Measurements from ENCODE around the gene ANGPTL2. TPM values are rescaled to one million over a fixed set of nuclear protein-coding genes. Genes with fewer than 3 reads are reported as not detected.

Gene ANGPTL2
- total RNA-seq, 5 donors from 2014 or later (not counting 1 experiment from before 2014, with no cell fraction given), result 0.10 to 0.82 (median 0.13) TPM; not detected in 2

DNA sequence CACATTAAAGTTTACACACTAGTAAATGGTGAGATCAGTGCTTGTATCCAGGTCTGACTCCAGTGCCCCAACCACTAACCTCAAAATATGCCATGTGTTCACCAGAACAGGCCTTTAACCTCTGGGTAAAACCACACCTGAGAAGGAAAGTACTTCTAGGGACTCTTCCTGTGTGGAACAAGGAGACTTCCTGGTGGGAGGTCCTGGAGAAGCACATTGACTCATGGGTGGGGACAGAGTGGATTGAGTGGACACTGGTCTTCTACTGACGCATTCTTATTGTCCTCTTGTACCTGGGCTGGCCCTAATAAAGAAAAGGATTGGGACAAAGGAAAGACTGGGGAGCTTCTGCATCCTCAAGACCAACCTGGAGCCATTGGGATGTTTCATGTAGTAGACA is 43.4 kb downstream of the ANGPTL2 start:
- CTCF ChIA-PET, result no interaction called here
- H3K27ac Mint-ChIP-seq, result no peak overlapping the region

DNA sequence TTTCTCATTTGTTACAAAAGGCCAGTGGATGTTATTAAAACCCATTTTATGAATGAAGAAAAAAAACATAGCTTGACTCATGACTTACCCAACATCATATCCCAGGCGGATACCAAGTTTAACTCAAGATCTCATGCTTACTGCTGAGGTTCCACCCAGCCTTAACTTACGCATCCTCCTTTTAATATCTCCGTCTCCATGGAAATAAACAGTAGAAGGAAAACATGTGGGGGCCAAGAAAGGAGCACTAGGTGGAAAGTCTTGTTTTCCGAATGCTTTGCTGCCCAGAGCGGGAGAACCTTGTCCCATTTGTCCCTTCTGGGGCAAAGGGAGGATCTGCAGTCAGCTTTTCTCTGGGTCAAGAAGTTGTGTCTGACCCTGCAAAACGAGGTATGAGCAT is 44.1 kb downstream of the ANGPTL2 start:
- H3K27ac Mint-ChIP-seq, result no peak overlapping the region
- H3K36me3 Mint-ChIP-seq, result peaks cover 20% of the 10 kb centered on the region
- ChIA-PET CTCF (no interaction called here), POLR2A (no interaction called here)
- H3K9me3 Mint-ChIP-seq, result no peaks in the 10 kb centered on the region
- no peak overlapping the region for H3K27ac ChIP-seq (ENCODE audit: low read length)
- no peak for ATAC-seq (replicated peaks in 1 of 4)
- WGBS (ENCODE audit: insufficient coverage), result 80% methylated on average over 2 of the region's 6 CpGs
- H3K4me1 ChIP-seq (ENCODE audit: control insufficient read depth in 1 of 2, extremely low read depth in 1 of 2, insufficient read depth in 2 of 2, low read length in 2 of 2), result no peaks in the 10 kb centered on the region
- peaks cover 0 to 2% (median 0%) of the 10 kb centered on the region in 3 donors for H3K4me1 Mint-ChIP-seq
- H3K36me3 ChIP-seq (ENCODE audit: control insufficient read depth in 2 of 2, extremely low read depth in 1 of 2, insufficient read depth in 1 of 2, low read length in 1 of 2), result no peaks in the 10 kb centered on the region
- H3K27me3 ChIP-seq (replicated peaks in 1 of 2; ENCODE audit: control insufficient read depth in 2 of 2, extremely low read depth in 1 of 2, insufficient read depth in 2 of 2, low read length in 1 of 2), result peaks cover 0 to 8% of the 10 kb centered on the region in 2 experiments
- H3K9me3 ChIP-seq, result no peaks in the 10 kb centered on the region
- H3K4me3 ChIP-seq (ENCODE audit: control insufficient read depth in 1 of 2, extremely low read depth in 1 of 2, low read length in 1 of 2), result no peak overlapping the region
- peaks cover 0 to 9% of the 10 kb centered on the region in 2 donors for H3K27me3 Mint-ChIP-seq
- DNase-seq, result no peak
- no peak overlapping the region for H3K4me3 Mint-ChIP-seq

More for the DNA sequence above, 43.4 kb downstream of the ANGPTL2 start:
- POLR2A ChIA-PET, result no interaction called here
- H3K27me3 Mint-ChIP-seq, result peaks cover 0 to 9% of the 10 kb centered on the region in 2 donors
- DNase-seq, result no peak
- Histone ChIP-seq H3K36me3 (ENCODE audit: control insufficient read depth in 2 of 2, extremely low read depth in 1 of 2, insufficient read depth in 1 of 2, low read length in 1 of 2) (no peaks in the 10 kb centered on the region), H3K4me1 (ENCODE audit: control insufficient read depth in 1 of 2, extremely low read depth in 1 of 2, insufficient read depth in 2 of 2, low read length in 2 of 2) (no peaks in the 10 kb centered on the region), H3K9me3 (no peaks in the 10 kb centered on the region), H3K27ac (ENCODE audit: low read length) (no peak overlapping the region), H3K4me3 (ENCODE audit: control insufficient read depth in 1 of 2, extremely low read depth in 1 of 2, low read length in 1 of 2) (no peak overlapping the region), H3K27me3 (replicated peaks in 1 of 2; ENCODE audit: control insufficient read depth in 2 of 2, extremely low read depth in 1 of 2, insufficient read depth in 2 of 2, low read length in 1 of 2) (peaks cover 0 to 8% of the 10 kb centered on the region in 2 experiments)
- H3K4me3 Mint-ChIP-seq, result no peak overlapping the region
- H3K9me3 Mint-ChIP-seq, result no peaks in the 10 kb centered on the region
- no peak for ATAC-seq (replicated peaks in 1 of 4)
- WGBS (ENCODE audit: insufficient coverage), result 80% methylated on average over 1 of the region's 1 CpG
- H3K36me3 Mint-ChIP-seq, result peaks cover 20% of the 10 kb centered on the region
- H3K4me1 Mint-ChIP-seq, result peaks cover 0 to 2% (median 0%) of the 10 kb centered on the region in 3 donors

DNA sequence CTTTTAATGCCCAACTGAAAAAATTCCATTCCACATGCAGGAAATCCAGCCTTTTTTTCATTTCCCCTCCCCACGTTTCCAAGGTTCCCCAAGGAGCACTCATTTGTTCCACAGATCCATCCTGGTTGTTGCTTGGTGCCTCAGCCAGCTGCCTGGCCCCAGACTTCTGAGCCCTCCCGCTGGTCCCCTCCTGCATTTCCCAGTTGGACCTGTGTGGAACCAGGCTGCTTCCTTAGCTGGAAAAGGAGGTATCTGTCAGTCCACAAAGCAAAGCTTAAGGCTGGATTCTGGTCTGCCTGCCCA is 44.8 kb downstream of the ANGPTL2 start:
- 75% methylated on average over 2 of the region's 2 CpGs for WGBS (ENCODE audit: insufficient coverage)
- Mint-ChIP-seq H3K4me3 (no peak overlapping the region), H3K9me3 (no peaks in the 10 kb centered on the region), H3K4me1 (peaks cover 0 to 2% (median 0%) of the 10 kb centered on the region in 3 donors), H3K27me3 (peaks cover 0 to 9% of the 10 kb centered on the region in 2 donors), H3K27ac (no peak overlapping the region), H3K36me3 (peaks cover 20% of the 10 kb centered on the region)
- H3K4me3 ChIP-seq (ENCODE audit: control insufficient read depth in 1 of 2, extremely low read depth in 1 of 2, low read length in 1 of 2), result no peak overlapping the region
- no peak overlapping the region for H3K27ac ChIP-seq (ENCODE audit: low read length)
- DNase-seq, result no peak
- no peaks in the 10 kb centered on the region for H3K4me1 ChIP-seq (ENCODE audit: control insufficient read depth in 1 of 2, extremely low read depth in 1 of 2, insufficient read depth in 2 of 2, low read length in 2 of 2)
- ChIA-PET CTCF (no interaction called here), POLR2A (no interaction called here)
- peaks cover 0 to 8% of the 10 kb centered on the region in 2 experiments for H3K27me3 ChIP-seq (replicated peaks in 1 of 2; ENCODE audit: control insufficient read depth in 2 of 2, extremely low read depth in 1 of 2, insufficient read depth in 2 of 2, low read length in 1 of 2)
- no peaks in the 10 kb centered on the region for H3K36me3 ChIP-seq (ENCODE audit: control insufficient read depth in 2 of 2, extremely low read depth in 1 of 2, insufficient read depth in 1 of 2, low read length in 1 of 2)
- ATAC-seq (replicated peaks in 1 of 4), result no peak
- no peaks in the 10 kb centered on the region for H3K9me3 ChIP-seq

DNA sequence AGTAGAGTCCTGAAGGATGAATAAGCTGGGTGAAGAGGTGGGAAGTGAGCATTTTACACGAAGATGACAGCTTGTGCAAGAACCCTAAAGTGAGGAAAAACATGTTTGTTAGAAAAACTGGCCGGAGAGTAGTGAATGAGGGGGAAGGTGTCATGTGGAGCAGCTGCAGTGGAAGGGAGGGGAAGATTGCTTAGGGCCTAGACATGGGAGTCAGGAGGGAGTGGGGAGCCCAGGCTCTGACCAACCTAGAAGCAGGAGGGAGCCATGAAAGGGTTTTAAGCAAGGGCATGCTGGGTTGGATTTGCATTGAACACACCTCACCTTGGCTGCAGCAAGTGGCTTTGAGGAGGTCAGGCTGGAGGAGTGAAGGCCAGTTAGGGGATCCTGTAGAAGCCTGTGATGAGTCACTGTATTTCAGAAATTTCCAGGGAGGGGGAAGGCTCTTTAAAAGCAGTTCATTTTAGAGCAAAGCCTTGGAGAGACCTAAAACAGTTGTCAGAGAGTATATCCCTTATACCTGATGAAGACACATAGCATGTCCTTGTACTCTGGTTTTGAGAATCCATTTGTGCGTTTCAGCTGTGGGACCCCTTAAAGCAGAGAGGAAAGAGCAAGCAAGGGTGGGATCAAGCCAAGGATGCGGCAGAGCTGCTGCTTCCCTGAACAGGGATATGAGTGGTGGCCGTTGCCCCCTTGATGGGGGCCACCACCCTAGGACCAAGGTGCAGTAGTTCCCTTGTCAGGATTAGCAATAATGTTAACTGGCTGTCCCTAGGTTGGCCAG is 45.4 kb downstream of the ANGPTL2 start:
- Mint-ChIP-seq H3K4me3 (no peak overlapping the region), H3K36me3 (peaks cover 24% of the 10 kb centered on the region), H3K27ac (no peak overlapping the region), H3K4me1 (peaks cover 0 to 2% (median 0%) of the 10 kb centered on the region in 3 donors), H3K27me3 (peaks cover 0 to 9% of the 10 kb centered on the region in 2 donors), H3K9me3 (peaks cover 0 to 5% (median 0%) of the 10 kb centered on the region in 3 donors)
- POLR2A ChIA-PET, result no interaction called here
- H3K27me3 ChIP-seq (replicated peaks in 1 of 2; ENCODE audit: control insufficient read depth in 2 of 2, extremely low read depth in 1 of 2, insufficient read depth in 2 of 2, low read length in 1 of 2), result peaks cover 0 to 8% of the 10 kb centered on the region in 2 experiments
- CTCF ChIA-PET, result interaction anchor here in 1 of 2 donors (1.1 kb wide), 1 partner anchor 13 kb away, joined by 3 read pairs; no protein-coding TSS in a partner anchor
- no peak for ATAC-seq (replicated peaks in 1 of 4)
- H3K27ac ChIP-seq (ENCODE audit: low read length), result no peak overlapping the region
- 79% methylated on average over 5 of the region's 5 CpGs for WGBS (ENCODE audit: insufficient coverage)
- DNase-seq, result no peak
- H3K4me3 ChIP-seq (ENCODE audit: control insufficient read depth in 1 of 2, extremely low read depth in 1 of 2, low read length in 1 of 2), result no peak overlapping the region
- no peaks in the 10 kb centered on the region for H3K9me3 ChIP-seq
- H3K36me3 ChIP-seq (ENCODE audit: control insufficient read depth in 2 of 2, extremely low read depth in 1 of 2, insufficient read depth in 1 of 2, low read length in 1 of 2), result no peaks in the 10 kb centered on the region
- no peaks in the 10 kb centered on the region for H3K4me1 ChIP-seq (ENCODE audit: control insufficient read depth in 1 of 2, extremely low read depth in 1 of 2, insufficient read depth in 2 of 2, low read length in 2 of 2)

DNA sequence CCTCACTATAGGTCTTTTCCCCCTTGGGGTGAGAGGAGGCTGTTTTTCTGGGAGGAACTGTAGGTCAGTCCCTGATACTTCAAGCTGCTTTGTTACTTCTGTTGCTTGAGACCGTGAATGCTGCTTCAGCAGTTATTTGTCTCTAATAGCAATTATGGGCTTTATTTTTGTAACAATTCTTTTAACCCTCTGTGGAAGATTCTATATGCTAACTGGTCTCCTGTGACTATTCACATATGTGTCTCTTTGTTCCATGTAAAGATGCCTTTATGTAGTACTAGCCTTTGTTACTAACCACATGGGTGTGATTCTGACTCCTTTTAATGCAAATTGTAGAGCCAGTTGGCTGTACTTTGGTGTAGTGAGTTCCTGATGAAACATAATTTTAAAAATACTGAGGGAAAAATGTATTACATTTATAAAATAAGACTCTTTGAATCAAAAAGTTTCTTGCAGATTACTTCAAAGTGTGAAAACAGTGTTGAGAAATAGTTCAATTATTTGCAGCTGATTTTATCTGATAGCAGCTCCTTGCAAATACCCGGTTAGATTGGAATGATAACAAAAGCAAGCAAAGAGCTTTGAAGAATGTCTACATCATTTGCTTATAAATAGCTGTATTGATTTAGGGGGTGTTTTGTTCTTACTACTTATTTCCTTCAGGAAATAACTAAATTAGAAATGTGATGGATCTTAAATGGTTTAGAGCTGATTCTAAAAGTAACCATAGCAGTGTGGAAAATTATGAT is 46.6 kb downstream of the ANGPTL2 start:
- Mint-ChIP-seq H3K9me3 (peaks cover 0 to 15% (median 4%) of the 10 kb centered on the region in 3 donors), H3K36me3 (peaks cover 35% of the 10 kb centered on the region), H3K27me3 (peaks cover 0 to 9% of the 10 kb centered on the region in 2 donors), H3K4me1 (peaks cover 0 to 2% (median 0%) of the 10 kb centered on the region in 3 donors), H3K27ac (no peak overlapping the region), H3K4me3 (no peak overlapping the region)
- CTCF ChIA-PET, result interaction anchor here in 1 of 2 donors (1.1 kb wide), 1 partner anchor 12 kb away, joined by 3 read pairs; no protein-coding TSS in a partner anchor
- DNase-seq (no peak), ATAC-seq (replicated peaks in 1 of 4) (no peak)
- Histone ChIP-seq H3K4me3 (ENCODE audit: control insufficient read depth in 1 of 2, extremely low read depth in 1 of 2, low read length in 1 of 2) (no peak overlapping the region), H3K36me3 (ENCODE audit: control insufficient read depth in 2 of 2, extremely low read depth in 1 of 2, insufficient read depth in 1 of 2, low read length in 1 of 2) (no peaks in the 10 kb centered on the region), H3K9me3 (no peaks in the 10 kb centered on the region), H3K27me3 (replicated peaks in 1 of 2; ENCODE audit: control insufficient read depth in 2 of 2, extremely low read depth in 1 of 2, insufficient read depth in 2 of 2, low read length in 1 of 2) (peaks cover 0 to 8% of the 10 kb centered on the region in 2 experiments), H3K4me1 (ENCODE audit: control insufficient read depth in 1 of 2, extremely low read depth in 1 of 2, insufficient read depth in 2 of 2, low read length in 2 of 2) (no peaks in the 10 kb centered on the region), H3K27ac (ENCODE audit: low read length) (no peak overlapping the region)
- whole genome bisulfite sequencing (ENCODE audit: insufficient coverage), result no CpG with 5 or more reads among the region's 2 CpGs
- POLR2A ChIA-PET, result no interaction called here

DNA sequence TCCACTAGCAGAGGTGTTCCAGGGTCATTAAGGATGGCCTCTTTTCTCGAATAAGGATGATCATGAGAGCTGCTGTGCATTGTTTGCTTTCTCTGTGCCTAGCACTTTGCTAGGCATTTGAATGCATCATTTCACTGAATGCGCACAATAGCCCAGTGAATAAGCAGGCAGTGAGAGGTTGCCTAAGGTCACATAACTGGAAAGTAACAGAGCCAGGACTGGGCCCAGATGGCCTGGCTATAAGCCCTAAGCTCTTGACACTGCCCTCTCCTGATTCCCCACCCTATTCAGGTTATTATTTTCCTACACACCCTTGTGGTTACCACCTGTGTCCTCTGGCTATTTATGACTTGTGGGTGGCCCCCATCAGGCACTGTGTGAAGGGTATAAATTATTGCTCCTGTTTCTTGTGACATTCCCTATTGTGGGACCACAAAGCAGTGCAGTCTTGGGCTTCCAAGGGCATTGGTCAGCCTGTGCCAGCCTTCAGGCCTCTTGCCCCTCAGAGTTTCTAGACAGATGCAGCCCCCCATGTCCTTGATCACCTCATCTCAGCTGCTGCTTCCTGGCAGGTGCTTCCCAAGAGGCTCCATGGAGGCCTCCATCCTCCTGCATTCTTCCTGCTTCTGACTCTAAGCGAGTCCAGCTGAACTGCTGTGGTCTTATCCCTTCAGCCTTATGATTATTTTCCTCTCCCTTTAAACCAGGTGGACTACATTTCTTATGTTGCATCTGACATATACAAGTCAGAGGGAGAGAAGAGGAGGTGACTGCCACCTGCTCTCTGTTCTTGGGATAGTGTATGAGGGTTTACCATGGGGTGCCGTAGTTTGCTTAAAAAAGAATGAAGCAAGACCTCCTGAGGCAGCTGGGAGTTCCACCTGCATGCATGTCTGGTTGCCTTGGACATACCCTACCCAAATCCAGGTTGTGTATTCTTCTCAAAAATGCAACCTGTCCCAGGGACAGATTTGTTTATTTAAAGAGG is 47.6 kb downstream of the ANGPTL2 start:
- Histone ChIP-seq H3K27me3 (replicated peaks in 1 of 2; ENCODE audit: control insufficient read depth in 2 of 2, extremely low read depth in 1 of 2, insufficient read depth in 2 of 2, low read length in 1 of 2) (peaks cover 0 to 8% of the 10 kb centered on the region in 2 experiments), H3K4me3 (ENCODE audit: control insufficient read depth in 1 of 2, extremely low read depth in 1 of 2, low read length in 1 of 2) (no peak overlapping the region), H3K9me3 (no peaks in the 10 kb centered on the region), H3K4me1 (ENCODE audit: control insufficient read depth in 1 of 2, extremely low read depth in 1 of 2, insufficient read depth in 2 of 2, low read length in 2 of 2) (no peaks in the 10 kb centered on the region), H3K36me3 (ENCODE audit: control insufficient read depth in 2 of 2, extremely low read depth in 1 of 2, insufficient read depth in 1 of 2, low read length in 1 of 2) (no peaks in the 10 kb centered on the region), H3K27ac (ENCODE audit: low read length) (no peak overlapping the region)
- ChIA-PET POLR2A (no interaction called here), CTCF (no interaction called here)
- peaks cover 0 to 15% (median 4%) of the 10 kb centered on the region in 3 donors for H3K9me3 Mint-ChIP-seq
- peaks cover 0 to 9% of the 10 kb centered on the region in 2 donors for H3K27me3 Mint-ChIP-seq
- no peak overlapping the region for H3K4me3 Mint-ChIP-seq
- no peak for ATAC-seq (replicated peaks in 1 of 4)
- DNase-seq, result no peak
- 95% methylated on average over 2 of the region's 4 CpGs for WGBS (ENCODE audit: insufficient coverage)
- peaks cover 32% of the 10 kb centered on the region for H3K36me3 Mint-ChIP-seq
- no peak overlapping the region for H3K27ac Mint-ChIP-seq
- H3K4me1 Mint-ChIP-seq, result peaks cover 0 to 2% (median 0%) of the 10 kb centered on the region in 3 donors

Measured in T-cell (primary cell).